ENCODE results near the gene DAPK3.

- TF ChIP-seq CTCF (IDR thresholded peaks at IDR 0.05) (no peak), POLR2A (IDR thresholded peaks at IDR 0.05) (no peak)
These were observed 19.9 kb upstream of the DAPK3 start for GRCh38 chr19:3990815-3991117.
